ENCODE measurements around the gene PLXNA4. TPM values are rescaled to one million over a fixed set of nuclear protein-coding genes. Genes with fewer than 3 reads are reported as not detected.

The PLXNA4 gene
- polyA plus RNA-seq, 1 experiment = 0.22 TPM

DNA sequence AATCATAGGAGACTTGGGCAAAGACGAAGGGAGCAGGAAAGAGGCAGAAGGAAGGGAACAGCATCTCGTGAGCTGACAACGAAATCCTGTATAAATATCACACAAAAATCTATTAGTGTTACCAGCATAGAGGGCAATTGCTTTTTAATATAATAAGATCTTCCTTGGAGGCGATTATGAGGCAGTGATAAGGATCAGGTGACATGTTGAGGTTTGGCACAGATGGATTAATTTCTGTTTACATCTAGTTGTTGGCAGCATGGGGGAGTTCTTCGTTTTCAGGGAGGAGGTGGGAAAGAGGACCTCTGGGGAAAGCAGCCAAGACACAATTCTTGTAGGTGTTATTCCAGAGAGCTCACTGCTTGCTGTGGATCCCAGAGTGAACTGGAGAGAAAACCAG lies 163.8 kb downstream of the PLXNA4 start:
- ChIA-PET CTCF (no interaction called here), POLR2A (no interaction called here)
- H3K4me3 ChIP-seq (ENCODE audit: low read depth, low read length) = no peak overlapping the region
- TF ChIP-seq CTCF (IDR thresholded peaks at IDR 0.05; ENCODE audit: insufficient read depth, low read depth, low read length) = no peak
- no peaks in the 10 kb centered on the region for H3K27me3 ChIP-seq (ENCODE audit: control insufficient read depth, insufficient read depth, low read length)
- H3K36me3 ChIP-seq (ENCODE audit: control insufficient read depth, insufficient read depth, low read length) = no peaks in the 10 kb centered on the region
- no peak for DNase-seq (ENCODE audit: low read depth)

- DNase-seq (ENCODE audit: low read depth) = no peak
Observed at GRCh38 chr7:132410861-132411541, 165.3 kb downstream of the PLXNA4 start.

DNA sequence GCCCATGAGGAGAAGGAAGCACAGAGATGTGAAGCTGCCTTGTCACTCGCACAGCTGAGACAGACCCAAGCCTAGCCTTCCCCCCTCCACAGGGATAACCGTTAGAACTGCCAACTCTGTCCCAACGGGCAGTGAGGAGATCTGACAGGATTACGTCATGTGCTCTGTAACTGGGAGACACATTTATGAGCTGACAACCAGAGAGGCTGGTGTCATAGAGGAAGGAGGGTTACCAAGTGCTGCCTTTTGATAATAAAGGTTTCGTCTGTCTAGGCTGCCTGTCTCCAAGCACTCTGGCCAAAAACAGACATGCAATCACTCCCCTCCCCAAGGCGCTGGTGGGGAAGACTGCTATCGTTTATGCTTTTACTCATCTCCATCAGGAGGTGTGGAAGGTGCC lies 165.9 kb downstream of the PLXNA4 start:
- DNase-seq (ENCODE audit: low read depth) = no peak
- CTCF ChIA-PET = no interaction called here
- POLR2A ChIA-PET = no interaction called here
- Histone ChIP-seq H3K27me3 (ENCODE audit: control insufficient read depth, insufficient read depth, low read length) (no peaks in the 10 kb centered on the region), H3K36me3 (ENCODE audit: control insufficient read depth, insufficient read depth, low read length) (no peaks in the 10 kb centered on the region), H3K4me3 (ENCODE audit: low read depth, low read length) (no peak overlapping the region)
- TF ChIP-seq CTCF (IDR thresholded peaks at IDR 0.05; ENCODE audit: insufficient read depth, low read depth, low read length) = no peak

More at GRCh38 chr7:132410861-132411541, 165.3 kb downstream of the PLXNA4 start:
- no peak for TF ChIP-seq CTCF (IDR thresholded peaks at IDR 0.05; ENCODE audit: insufficient read depth, low read depth, low read length)
- Histone ChIP-seq H3K4me3 (ENCODE audit: low read depth, low read length) (no peak overlapping the region), H3K27me3 (ENCODE audit: control insufficient read depth, insufficient read depth, low read length) (no peaks in the 10 kb centered on the region), H3K36me3 (ENCODE audit: control insufficient read depth, insufficient read depth, low read length) (no peaks in the 10 kb centered on the region)
- ChIA-PET POLR2A (no interaction called here), CTCF (no interaction called here)

DNA sequence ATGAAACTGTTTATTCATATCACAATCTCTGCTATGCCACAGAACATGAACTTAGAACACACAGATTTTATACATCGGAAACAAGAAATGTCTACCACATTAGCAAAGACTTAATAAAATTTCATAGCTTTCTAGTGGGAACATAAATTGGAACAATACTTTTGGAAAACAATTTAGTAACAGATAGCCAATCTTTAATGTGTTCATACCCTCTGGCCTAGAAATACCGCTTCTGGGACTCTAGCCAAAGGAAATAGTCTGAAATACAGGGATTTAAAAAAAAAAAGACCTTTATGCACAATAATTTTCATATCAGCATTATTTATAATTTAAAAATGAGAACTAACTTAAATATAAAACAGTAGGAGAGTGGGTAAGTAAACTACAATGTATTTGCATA lies 168.5 kb downstream of the PLXNA4 start:
- H3K36me3 ChIP-seq (ENCODE audit: control insufficient read depth, insufficient read depth, low read length) = no peaks in the 10 kb centered on the region
- CTCF ChIA-PET = no interaction called here
- no peak overlapping the region for H3K4me3 ChIP-seq (ENCODE audit: low read depth, low read length)
- POLR2A ChIA-PET = no interaction called here
- no peak for DNase-seq (ENCODE audit: low read depth)
- TF ChIP-seq CTCF (IDR thresholded peaks at IDR 0.05; ENCODE audit: insufficient read depth, low read depth, low read length) = no peak
- no peaks in the 10 kb centered on the region for H3K27me3 ChIP-seq (ENCODE audit: control insufficient read depth, insufficient read depth, low read length)

DNA sequence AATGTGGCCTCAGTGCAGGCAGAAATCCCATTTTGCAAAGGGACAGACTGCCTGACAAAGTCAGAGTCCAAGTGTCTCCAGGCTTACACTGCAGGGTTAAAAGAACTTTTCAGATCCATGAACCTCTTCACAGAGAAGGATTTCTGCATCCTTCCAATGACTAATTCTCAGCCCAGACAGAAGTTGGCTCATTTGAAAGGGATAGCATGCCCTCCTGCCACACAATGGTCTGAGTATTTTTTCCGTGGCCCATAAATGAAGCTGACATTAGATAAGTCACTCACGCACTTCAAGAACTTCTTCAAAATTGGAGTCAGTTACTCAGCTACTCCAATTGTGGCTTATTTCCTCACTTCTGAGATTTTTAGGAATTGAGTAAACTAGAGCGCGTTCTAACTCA lies 170.2 kb downstream of the PLXNA4 start:
- H3K36me3 ChIP-seq (ENCODE audit: control insufficient read depth, insufficient read depth, low read length) = no peaks in the 10 kb centered on the region
- no peak overlapping the region for H3K4me3 ChIP-seq (ENCODE audit: low read depth, low read length)
- CTCF ChIA-PET = no interaction called here
- H3K27me3 ChIP-seq (ENCODE audit: control insufficient read depth, insufficient read depth, low read length) = no peaks in the 10 kb centered on the region
- no peak for DNase-seq (ENCODE audit: low read depth)
- POLR2A ChIA-PET = no interaction called here
- no peak for TF ChIP-seq CTCF (IDR thresholded peaks at IDR 0.05; ENCODE audit: insufficient read depth, low read depth, low read length)
